ENCODE results near the gene LRRC74B.
A peak's percentile ranks its signal among the peaks of the same experiment; 100 is the strongest.

DNA sequence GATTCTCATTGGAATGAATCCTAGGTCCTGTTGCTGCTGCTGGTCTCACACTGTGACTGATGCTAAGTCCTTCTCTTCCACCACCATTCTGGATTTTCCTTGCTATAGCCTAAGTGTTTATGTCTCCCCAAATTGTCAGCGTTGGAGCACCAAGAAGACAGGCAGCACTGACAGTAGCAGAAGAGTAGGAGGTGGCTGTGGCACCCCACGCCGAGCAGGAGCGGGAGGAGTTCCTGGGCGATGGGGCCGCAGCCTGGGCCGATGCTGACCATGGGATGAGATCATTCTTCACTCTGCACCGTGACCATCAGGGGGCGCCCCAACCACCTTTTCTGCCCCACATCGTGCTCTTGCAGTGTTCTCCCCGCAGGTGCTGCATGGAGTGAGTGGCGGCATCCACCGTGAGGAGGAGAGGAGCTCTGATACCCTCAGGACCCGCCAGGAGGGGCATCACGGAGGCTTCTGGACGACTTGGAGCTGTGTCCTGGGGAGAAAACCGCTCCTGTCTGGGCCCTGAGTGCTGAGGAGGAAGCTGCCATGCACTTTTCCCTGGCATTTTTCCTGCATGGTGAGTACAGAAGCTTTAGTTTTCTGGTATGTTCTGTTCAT lies 57.0 kb downstream of the LRRC74B start:
- TF ChIP-seq, protein P1, sequence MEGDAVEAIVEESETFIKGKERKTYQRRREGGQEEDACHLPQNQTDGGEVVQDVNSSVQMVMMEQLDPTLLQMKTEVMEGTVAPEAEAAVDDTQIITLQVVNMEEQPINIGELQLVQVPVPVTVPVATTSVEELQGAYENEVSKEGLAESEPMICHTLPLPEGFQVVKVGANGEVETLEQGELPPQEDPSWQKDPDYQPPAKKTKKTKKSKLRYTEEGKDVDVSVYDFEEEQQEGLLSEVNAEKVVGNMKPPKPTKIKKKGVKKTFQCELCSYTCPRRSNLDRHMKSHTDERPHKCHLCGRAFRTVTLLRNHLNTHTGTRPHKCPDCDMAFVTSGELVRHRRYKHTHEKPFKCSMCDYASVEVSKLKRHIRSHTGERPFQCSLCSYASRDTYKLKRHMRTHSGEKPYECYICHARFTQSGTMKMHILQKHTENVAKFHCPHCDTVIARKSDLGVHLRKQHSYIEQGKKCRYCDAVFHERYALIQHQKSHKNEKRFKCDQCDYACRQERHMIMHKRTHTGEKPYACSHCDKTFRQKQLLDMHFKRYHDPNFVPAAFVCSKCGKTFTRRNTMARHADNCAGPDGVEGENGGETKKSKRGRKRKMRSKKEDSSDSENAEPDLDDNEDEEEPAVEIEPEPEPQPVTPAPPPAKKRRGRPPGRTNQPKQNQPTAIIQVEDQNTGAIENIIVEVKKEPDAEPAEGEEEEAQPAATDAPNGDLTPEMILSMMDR (IDR thresholded peaks at IDR 0.05) = peak; percentile 96
- no peak for TF ChIP-seq ZFX (IDR thresholded peaks at IDR 0.05; ENCODE audit: borderline replicate concordance)

All from 22Rv1 (cell line).